T-helper 2 cell treated with Interferon-gamma antibody and Interleukin-4, amounts not matched to agents 5 μg/mL and 100 μg/mL, for 36 hours (primary cell): ENCODE data around the gene CCL26.
"Not testable (repeated sequence)": the region's sequence is repeated elsewhere in the genome, so short reads cannot be mapped to it uniquely, and the experiment has no call there.

Source experiments
- DNase-seq: peaks from one replicate; pipeline ENCODE4 v3.0.0; 2021; ENCODE audit warnings: low spot score
- H3K27ac Mint-ChIP-seq: one replicate; pipeline ENCODE4 v1.8.0; 2021; ENCODE audit warnings: mild to moderate bottlenecking, mixed read lengths
- H3K27me3 Mint-ChIP-seq: one replicate; pipeline ENCODE4 v1.8.0; 2021; ENCODE audit warnings: low read depth, mixed read lengths
- H3K36me3 Mint-ChIP-seq: one replicate; pipeline ENCODE4 v1.8.0; 2021; ENCODE audit warnings: low read depth, mixed read lengths
- H3K4me1 Mint-ChIP-seq: one replicate; pipeline ENCODE4 v1.8.0; 2021; ENCODE audit warnings: low read depth, mixed read lengths
- H3K4me3 Mint-ChIP-seq: one replicate; pipeline ENCODE4 v1.8.0; 2022; ENCODE audit warnings: mild to moderate bottlenecking, moderate library complexity, mixed read lengths
- H3K9me3 Mint-ChIP-seq: one replicate; pipeline ENCODE4 v1.8.0; 2021; ENCODE audit warnings: mixed read lengths

The CCL26 gene

DNA sequence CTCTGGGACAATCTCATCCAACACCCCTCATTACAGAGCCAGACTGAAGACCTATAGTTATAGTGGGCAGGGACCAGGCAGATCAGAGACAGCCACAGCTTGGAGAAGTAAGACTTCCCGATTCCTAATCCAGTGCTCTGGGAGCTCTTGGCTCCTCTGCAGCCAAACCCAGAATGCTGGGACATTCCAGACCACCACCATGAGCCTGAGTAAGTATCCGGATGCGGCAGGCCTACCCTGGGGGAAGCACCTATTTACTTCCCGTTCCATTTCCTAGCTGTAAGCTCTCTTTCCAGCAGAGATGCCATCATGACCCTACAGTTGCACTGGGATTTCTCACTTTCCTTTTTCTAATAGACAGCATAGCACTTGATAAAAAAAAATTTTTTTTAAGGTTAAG, 49.6 kb downstream of the CCL26 start:
- Mint-ChIP-seq H3K27me3 (no peaks in the 10 kb centered on the region), H3K36me3 (no peaks in the 10 kb centered on the region), H3K27ac (no peak overlapping the region), H3K4me1 (no peaks in the 10 kb centered on the region), H3K4me3 (no peak overlapping the region), H3K9me3 (no peaks in the 10 kb centered on the region)
- DNase-seq = no peak

DNA sequence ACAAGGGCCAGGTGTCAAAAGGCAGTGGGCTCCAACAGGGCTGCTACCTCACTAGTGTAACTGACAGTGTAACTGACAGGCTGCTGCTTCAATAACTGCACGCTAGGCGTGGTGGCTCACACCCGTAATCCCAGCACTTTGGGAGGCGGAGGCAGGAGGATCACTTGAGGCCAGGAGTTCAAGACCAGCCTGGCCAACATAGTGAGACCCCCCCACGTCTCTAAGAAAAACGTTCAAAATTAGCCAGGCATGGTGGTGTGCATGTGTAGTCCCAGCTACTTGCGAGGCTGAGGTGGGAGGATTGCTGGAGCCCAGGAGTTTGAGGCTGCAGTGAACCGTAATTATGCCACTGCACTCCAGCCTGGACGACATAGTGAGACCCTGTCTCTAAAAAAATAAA, 50.1 kb downstream of the CCL26 start:
- not testable (repeated sequence) for H3K36me3 Mint-ChIP-seq, H3K4me1 Mint-ChIP-seq, H3K9me3 Mint-ChIP-seq, H3K4me3 Mint-ChIP-seq, H3K27me3 Mint-ChIP-seq, H3K27ac Mint-ChIP-seq, DNase-seq

DNA sequence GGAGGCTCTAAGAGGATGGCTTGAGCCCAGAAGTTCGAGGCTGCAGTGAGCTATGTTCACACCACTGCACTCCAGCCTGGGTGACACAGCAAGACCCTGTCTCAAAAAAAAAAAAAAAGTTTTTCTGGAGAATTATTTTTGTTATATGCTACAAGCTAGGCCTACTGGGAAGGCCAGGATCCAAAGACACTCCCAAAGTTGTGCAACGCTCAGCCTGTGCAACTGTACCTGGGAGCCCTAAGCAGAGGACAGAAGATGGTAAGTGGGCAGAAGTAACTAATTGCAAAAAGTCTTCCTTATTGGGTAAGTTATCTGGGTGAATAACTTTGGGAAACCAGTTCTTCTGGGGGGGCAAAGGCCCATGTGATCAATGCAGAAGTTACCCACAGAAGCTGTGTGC, 50.6 kb downstream of the CCL26 start:
- Mint-ChIP-seq H3K27me3 (no peaks in the 10 kb centered on the region), H3K4me3 (no peak overlapping the region), H3K27ac (no peak overlapping the region), H3K4me1 (no peaks in the 10 kb centered on the region), H3K36me3 (no peaks in the 10 kb centered on the region), H3K9me3 (no peaks in the 10 kb centered on the region)
- DNase-seq = no peak

DNA sequence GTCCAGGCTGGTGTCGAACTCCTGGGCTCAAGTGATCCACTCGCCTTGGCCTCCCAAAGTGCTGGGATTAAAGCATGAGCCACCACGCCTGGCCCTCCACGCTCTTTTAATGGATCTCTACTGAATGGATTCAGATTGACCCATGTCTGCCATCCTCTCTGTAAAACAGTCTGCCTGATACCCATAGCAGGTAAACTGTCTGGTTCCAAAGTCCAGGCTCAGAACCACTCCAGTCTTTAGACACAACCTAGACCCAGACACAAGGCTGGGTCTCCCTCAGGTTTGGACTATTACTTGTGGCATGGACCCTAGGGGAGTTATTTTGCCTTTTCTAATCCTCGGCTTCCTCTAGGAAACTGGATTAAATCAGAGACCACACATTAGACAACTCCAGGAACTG, 52.4 kb downstream of the CCL26 start:
- Mint-ChIP-seq H3K27me3 (no peaks in the 10 kb centered on the region), H3K36me3 (no peaks in the 10 kb centered on the region), H3K4me1 (no peaks in the 10 kb centered on the region), H3K9me3 (no peaks in the 10 kb centered on the region), H3K4me3 (no peak overlapping the region), H3K27ac (no peak overlapping the region)
- no peak for DNase-seq
